ENCODE data around the gene MARK4.

DNA sequence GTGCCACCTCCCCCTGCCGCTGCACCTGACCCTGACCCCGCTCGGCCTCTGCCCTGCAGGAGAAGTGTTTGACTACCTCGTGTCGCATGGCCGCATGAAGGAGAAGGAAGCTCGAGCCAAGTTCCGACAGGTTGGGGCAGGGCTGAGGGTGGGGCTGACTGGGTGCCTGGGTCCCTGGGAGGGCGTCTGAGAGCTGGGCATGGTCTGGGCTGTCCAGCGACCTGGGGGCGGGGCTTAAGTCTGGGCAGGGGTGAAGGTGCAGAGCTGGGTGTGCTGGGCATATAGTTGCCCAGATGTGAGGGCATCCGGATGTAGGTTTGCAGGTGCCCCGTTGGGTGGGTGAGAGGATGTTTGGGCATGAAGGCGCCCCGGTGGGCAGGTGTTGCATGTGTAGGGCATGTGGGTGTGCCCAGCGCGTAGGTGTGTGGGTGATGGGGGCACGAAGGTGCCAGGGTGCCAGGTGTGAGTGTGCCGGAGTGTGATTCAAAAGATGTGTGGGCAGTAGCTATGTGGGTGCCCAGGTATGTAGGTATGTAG lies 13.8 kb downstream of the MARK4 start:
- TF ChIP-seq, protein P1, sequence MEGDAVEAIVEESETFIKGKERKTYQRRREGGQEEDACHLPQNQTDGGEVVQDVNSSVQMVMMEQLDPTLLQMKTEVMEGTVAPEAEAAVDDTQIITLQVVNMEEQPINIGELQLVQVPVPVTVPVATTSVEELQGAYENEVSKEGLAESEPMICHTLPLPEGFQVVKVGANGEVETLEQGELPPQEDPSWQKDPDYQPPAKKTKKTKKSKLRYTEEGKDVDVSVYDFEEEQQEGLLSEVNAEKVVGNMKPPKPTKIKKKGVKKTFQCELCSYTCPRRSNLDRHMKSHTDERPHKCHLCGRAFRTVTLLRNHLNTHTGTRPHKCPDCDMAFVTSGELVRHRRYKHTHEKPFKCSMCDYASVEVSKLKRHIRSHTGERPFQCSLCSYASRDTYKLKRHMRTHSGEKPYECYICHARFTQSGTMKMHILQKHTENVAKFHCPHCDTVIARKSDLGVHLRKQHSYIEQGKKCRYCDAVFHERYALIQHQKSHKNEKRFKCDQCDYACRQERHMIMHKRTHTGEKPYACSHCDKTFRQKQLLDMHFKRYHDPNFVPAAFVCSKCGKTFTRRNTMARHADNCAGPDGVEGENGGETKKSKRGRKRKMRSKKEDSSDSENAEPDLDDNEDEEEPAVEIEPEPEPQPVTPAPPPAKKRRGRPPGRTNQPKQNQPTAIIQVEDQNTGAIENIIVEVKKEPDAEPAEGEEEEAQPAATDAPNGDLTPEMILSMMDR (conservative IDR thresholded peaks at IDR 0.05): no peak
- TF ChIP-seq ZFX (IDR thresholded peaks at IDR 0.05): no peak

All from C4-2B (cell line).